Neural cell (in vitro differentiated cells): ENCODE measurements around the gene FER1L5. TPM values are rescaled to one million over a fixed set of nuclear protein-coding genes. Genes with fewer than 3 reads are reported as not detected.

Experiments used
- H2AFZ ChIP-seq: fragments of 200-600, 300-800 bp; sonication (generic), shearing (Covaris generic); 2 replicates; pipeline ENCODE4 v1.6.0; 2014; ENCODE audit warnings: low read depth, mild to moderate bottlenecking, antibody characterized with exemption, low read length, moderate library complexity
- H3F3A ChIP-seq: fragments of 200-600 bp; shearing (Covaris generic); 2 replicates; pipeline ENCODE4 v1.6.1; 2016; ENCODE audit warnings: mild to moderate bottlenecking, moderate library complexity, mixed read lengths, antibody characterized with exemption, low read length; ENCODE audit not compliant: insufficient read depth, poor library complexity, severe bottlenecking
- H3K27ac ChIP-seq: fragments of 200-600, 300-800 bp; sonication (generic), shearing (Covaris generic); 2 replicates; pipeline ENCODE4 v1.5.1; 2014; ENCODE audit warnings: mild to moderate bottlenecking, low read length, moderate library complexity
- H3K27me3 ChIP-seq: fragments of 300-800, 200-600 bp; sonication (generic), shearing (Covaris generic); 2 replicates; pipeline ENCODE4 v1.6.0; 2014; ENCODE audit warnings: mild to moderate bottlenecking, low read depth, low read length, moderate library complexity; ENCODE audit not compliant: insufficient read depth
- H3K36me3 ChIP-seq: fragments of 300-800, 200-600 bp; sonication (generic), shearing (Covaris generic); 2 replicates; pipeline ENCODE4 v1.5.1; 2014; ENCODE audit warnings: mild to moderate bottlenecking, antibody characterized with exemption, low read length, moderate library complexity; ENCODE audit not compliant: insufficient read depth
- H3K4me2 ChIP-seq: fragments of 300-800, 200-600 bp; sonication (generic), shearing (Covaris generic); 2 replicates; pipeline ENCODE4 v1.6.0; 2014; ENCODE audit warnings: mild to moderate bottlenecking, low read length
- H3K4me3 ChIP-seq: fragments of 300-800, 200-600 bp; sonication (generic), shearing (Covaris generic); 2 replicates; pipeline ENCODE4 v1.5.1; 2014; ENCODE audit warnings: mild to moderate bottlenecking, low read length, moderate library complexity
- H3K79me2 ChIP-seq: fragments of 200-600 bp; shearing (Covaris generic); replicated peaks from 2 replicates; pipeline ENCODE4 v1.6.0; 2014; ENCODE audit warnings: mild to moderate bottlenecking, low read length, moderate library complexity; ENCODE audit not compliant: insufficient read depth
- H3K9ac ChIP-seq: fragments of 300-800, 200-600 bp; sonication (generic), shearing (Covaris generic); 2 replicates; pipeline ENCODE4 v1.6.1; 2016; ENCODE audit warnings: mild to moderate bottlenecking, low read length, mixed read lengths
- H3K9me2 ChIP-seq: fragments of 200-600 bp; shearing (Covaris generic); 2 replicates; pipeline ENCODE4 v1.6.1; 2016; ENCODE audit warnings: mild to moderate bottlenecking, low read length, mixed read lengths; ENCODE audit not compliant: insufficient read depth
- H3K9me3 ChIP-seq: fragments of 200-600, 300-800 bp; sonication (generic), shearing (Covaris generic); 2 replicates; pipeline ENCODE4 v1.6.1; 2016; ENCODE audit warnings: mild to moderate bottlenecking, mixed run types, low read length, moderate library complexity, mixed read lengths
- H4K20me1 ChIP-seq: fragments of 200-600 bp; shearing (Covaris generic); 2 replicates; pipeline ENCODE4 v1.6.1; 2016; ENCODE audit warnings: mild to moderate bottlenecking, mixed run types; ENCODE audit not compliant: insufficient read depth
- CTCF ChIP-seq: fragments of 450-650 bp; IDR thresholded peaks from 2 replicates; pipeline ENCODE4 v1.5.1; 2014; ENCODE audit warnings: antibody characterized with exemption, mild to moderate bottlenecking, moderate library complexity; ENCODE audit not compliant: poor library complexity, severe bottlenecking
- EP300 ChIP-seq: fragments of 450-650 bp; conservative IDR thresholded peaks from 2 replicates; pipeline ENCODE4 v1.6.1; 2014; ENCODE audit warnings: antibody characterized with exemption, mild to moderate bottlenecking, moderate library complexity; ENCODE audit not compliant: poor library complexity, severe bottlenecking
- EZH2 ChIP-seq: fragments of 200-600, 300-800 bp; shearing (Covaris generic), sonication (generic); IDR thresholded peaks from 2 replicates; pipeline ENCODE4 v1.6.1; 2014; ENCODE audit warnings: antibody characterized with exemption, low read length, borderline replicate concordance, mild to moderate bottlenecking; ENCODE audit not compliant: insufficient read depth, poor library complexity, severe bottlenecking
- MXI1 ChIP-seq: fragments of 450-650 bp; conservative IDR thresholded peaks from 2 replicates; pipeline ENCODE4 v1.6.1; 2014; ENCODE audit warnings: antibody characterized with exemption, mild to moderate bottlenecking; ENCODE audit not compliant: poor library complexity, severe bottlenecking
- POLR2AphosphoS5 ChIP-seq: IDR thresholded peaks from 2 replicates; pipeline ENCODE4 v1.6.1; 2012
- RAD21 ChIP-seq: fragments of 450-650 bp; conservative IDR thresholded peaks from 2 replicates; pipeline ENCODE4 v1.6.1; 2014; ENCODE audit warnings: antibody characterized with exemption, mild to moderate bottlenecking, moderate library complexity
- SMC3 ChIP-seq: fragments of 450-650 bp; conservative IDR thresholded peaks from 2 replicates; pipeline ENCODE4 v1.6.1; 2014; ENCODE audit warnings: antibody characterized with exemption, mild to moderate bottlenecking, moderate library complexity; ENCODE audit not compliant: poor library complexity
- TAF1 ChIP-seq: IDR thresholded peaks from 2 replicates; pipeline ENCODE4 v1.6.1; 2012; ENCODE audit warnings: low read depth
- polyA plus RNA-seq: library from polyadenylated mRNA; depleted of rRNA; stranded (reverse); fragments of >200 nt; gene quantifications from 2 replicates; pipeline ENCODE4 v1.2.3, GENCODE V29; 2014
- TF ChIP-seq, protein P1 (sequence below): IDR thresholded peaks from 2 replicates; pipeline ENCODE4 v1.6.1; 2012; ENCODE audit warnings: borderline replicate concordance

The FER1L5 gene
- polyA plus RNA-seq, 1 donor from 2014 or later = 0.28 TPM

- H3K9me3 ChIP-seq = no peaks in the 10 kb centered on the region
- H4K20me1 ChIP-seq = no peaks in the 10 kb centered on the region
- no peak overlapping the region for H3K27ac ChIP-seq
- no peaks in the 10 kb centered on the region for H3F3A ChIP-seq
- TF ChIP-seq TAF1 (no peak), EP300 (no peak), CTCF (no peak)
- H3K9me2 ChIP-seq = no peaks in the 10 kb centered on the region
- no peaks in the 10 kb centered on the region for H3K79me2 ChIP-seq
- no peak overlapping the region for H3K4me2 ChIP-seq
- no peak overlapping the region for H3K9ac ChIP-seq
- no peak overlapping the region for H3K4me3 ChIP-seq
- no peaks in the 10 kb centered on the region for H3K36me3 ChIP-seq
- no peaks in the 10 kb centered on the region for H3K27me3 ChIP-seq
- H2AFZ ChIP-seq = no peak overlapping the region
Measured at GRCh38 chr2:96694279-96694678, 51.7 kb downstream of the FER1L5 start.

DNA sequence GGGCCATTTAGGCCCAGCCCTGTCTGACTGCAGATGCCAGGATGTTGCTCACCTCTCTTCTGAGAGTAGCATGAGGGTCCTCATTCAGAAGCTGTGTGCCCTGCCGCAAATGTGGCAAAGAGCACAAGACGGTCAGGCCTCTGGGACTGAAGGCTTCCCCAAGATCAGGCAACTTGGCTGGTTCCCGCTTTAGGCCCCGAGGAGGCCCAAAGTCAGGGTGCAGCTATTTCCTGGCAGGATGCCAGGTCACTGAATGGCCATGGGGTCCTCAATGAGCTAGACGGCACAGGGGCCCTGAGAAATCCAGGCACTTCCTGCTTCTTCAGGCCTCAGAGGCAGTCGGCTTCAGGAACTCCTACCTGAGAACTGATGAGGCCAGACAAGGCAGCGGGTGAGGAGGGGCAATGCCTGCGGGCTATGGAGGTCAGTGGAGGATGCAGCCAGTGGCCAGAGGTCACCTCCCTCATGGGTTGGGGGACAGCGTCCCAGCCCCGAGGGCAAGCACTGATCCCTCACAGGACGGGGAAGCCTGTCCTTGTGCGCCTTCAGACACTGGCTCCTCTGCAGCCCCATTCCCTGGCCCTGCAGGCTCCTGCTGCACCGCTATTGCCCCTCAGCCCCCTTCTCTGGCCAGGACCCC, 52.4 kb downstream of the FER1L5 start:
- no peak overlapping the region for H2AFZ ChIP-seq
- no peak for TF ChIP-seq CTCF
- TF ChIP-seq RAD21 = no peak
- no peak for TF ChIP-seq EZH2
- no peak for TF ChIP-seq POLR2AphosphoS5
- TF ChIP-seq, protein P1, sequence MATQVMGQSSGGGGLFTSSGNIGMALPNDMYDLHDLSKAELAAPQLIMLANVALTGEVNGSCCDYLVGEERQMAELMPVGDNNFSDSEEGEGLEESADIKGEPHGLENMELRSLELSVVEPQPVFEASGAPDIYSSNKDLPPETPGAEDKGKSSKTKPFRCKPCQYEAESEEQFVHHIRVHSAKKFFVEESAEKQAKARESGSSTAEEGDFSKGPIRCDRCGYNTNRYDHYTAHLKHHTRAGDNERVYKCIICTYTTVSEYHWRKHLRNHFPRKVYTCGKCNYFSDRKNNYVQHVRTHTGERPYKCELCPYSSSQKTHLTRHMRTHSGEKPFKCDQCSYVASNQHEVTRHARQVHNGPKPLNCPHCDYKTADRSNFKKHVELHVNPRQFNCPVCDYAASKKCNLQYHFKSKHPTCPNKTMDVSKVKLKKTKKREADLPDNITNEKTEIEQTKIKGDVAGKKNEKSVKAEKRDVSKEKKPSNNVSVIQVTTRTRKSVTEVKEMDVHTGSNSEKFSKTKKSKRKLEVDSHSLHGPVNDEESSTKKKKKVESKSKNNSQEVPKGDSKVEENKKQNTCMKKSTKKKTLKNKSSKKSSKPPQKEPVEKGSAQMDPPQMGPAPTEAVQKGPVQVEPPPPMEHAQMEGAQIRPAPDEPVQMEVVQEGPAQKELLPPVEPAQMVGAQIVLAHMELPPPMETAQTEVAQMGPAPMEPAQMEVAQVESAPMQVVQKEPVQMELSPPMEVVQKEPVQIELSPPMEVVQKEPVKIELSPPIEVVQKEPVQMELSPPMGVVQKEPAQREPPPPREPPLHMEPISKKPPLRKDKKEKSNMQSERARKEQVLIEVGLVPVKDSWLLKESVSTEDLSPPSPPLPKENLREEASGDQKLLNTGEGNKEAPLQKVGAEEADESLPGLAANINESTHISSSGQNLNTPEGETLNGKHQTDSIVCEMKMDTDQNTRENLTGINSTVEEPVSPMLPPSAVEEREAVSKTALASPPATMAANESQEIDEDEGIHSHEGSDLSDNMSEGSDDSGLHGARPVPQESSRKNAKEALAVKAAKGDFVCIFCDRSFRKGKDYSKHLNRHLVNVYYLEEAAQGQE = no peak
- TF ChIP-seq SMC3 = no peak
- TF ChIP-seq MXI1 = no peak
- TF ChIP-seq TAF1 = no peak
- TF ChIP-seq EP300 = no peak

More for the DNA sequence above, 52.4 kb downstream of the FER1L5 start:
- H4K20me1 ChIP-seq = no peaks in the 10 kb centered on the region
- H3K9me2 ChIP-seq = no peaks in the 10 kb centered on the region
- no peak overlapping the region for H3K4me3 ChIP-seq
- no peaks in the 10 kb centered on the region for H3K36me3 ChIP-seq
- H3K79me2 ChIP-seq = no peaks in the 10 kb centered on the region
- no peak overlapping the region for H3K4me2 ChIP-seq
- no peaks in the 10 kb centered on the region for H3F3A ChIP-seq
- H3K9ac ChIP-seq = no peak overlapping the region
- H3K9me3 ChIP-seq = no peaks in the 10 kb centered on the region
- H3K27ac ChIP-seq = no peak overlapping the region
- no peaks in the 10 kb centered on the region for H3K27me3 ChIP-seq
